H1 (cell line): Measurements from ENCODE around the gene GGA1. TPM values are rescaled to one million over a fixed set of nuclear protein-coding genes. Genes with fewer than 3 reads are reported as not detected.

Source experiments
- CTCF ChIA-PET: fragments of 300-600 bp; sonication (Branson Sonifier 250); formaldehyde crosslinking; loops from one replicate; lab custom pipeline; 2021; ENCODE audit not compliant: partially characterized antibody; lab: Charles Lee
- POLR2A ChIA-PET: fragments of 300-600 bp; sonication (Branson Sonifier 250); formaldehyde crosslinking; loops from one replicate; lab custom pipeline; 2021; ENCODE audit warnings: inconsistent platforms; ENCODE audit not compliant: partially characterized antibody; lab: Charles Lee
- DNase-seq, 2 experiments: peaks; one replicate each; pipeline versions ENCODE4 v3.0.0 to v3.0.0-alpha.2; 2010 to 2022; ENCODE audit warnings: low spot score in 2 of 2, low read depth in 1 of 2, mixed read lengths in 1 of 2
- FAIRE-seq: peaks from 2 replicates; lab custom pipeline; 2011; peaks lifted over from hg19 to GRCh38; lab: Jason Lieb, UNC
- H2AFZ ChIP-seq: 2 replicates; pipeline ENCODE4 v1.8.1; 2012; ENCODE audit warnings: low read length, inconsistent platforms
- H2AK5ac ChIP-seq: 2 replicates; pipeline ENCODE4 v1.6.1; 2013; ENCODE audit warnings: low read depth, low read length
- H2BK120ac ChIP-seq: replicated peaks from 2 replicates; pipeline ENCODE3; 2013; ENCODE audit warnings: low read depth, low read length, inconsistent platforms
- H2BK12ac ChIP-seq: 2 replicates; pipeline ENCODE4 v1.6.1; 2013; ENCODE audit warnings: low read depth, low read length
- H2BK15ac ChIP-seq: 2 replicates; pipeline ENCODE4 v1.6.1; 2013; ENCODE audit warnings: low read length
- H2BK20ac ChIP-seq: 2 replicates; pipeline ENCODE4 v1.6.1; 2013; ENCODE audit warnings: low read length
- H2BK5ac ChIP-seq: 2 replicates; pipeline ENCODE4 v1.6.1; 2013; ENCODE audit warnings: low read depth, low read length
- H3K14ac ChIP-seq: 2 replicates; pipeline ENCODE4 v1.6.1; 2013; ENCODE audit warnings: inconsistent platforms; ENCODE audit not compliant: insufficient read length
- H3K18ac ChIP-seq: 2 replicates; pipeline ENCODE4 v1.6.1; 2013; ENCODE audit warnings: low read length; ENCODE audit errors: extremely low read depth
- H3K23ac ChIP-seq: 2 replicates; pipeline ENCODE4 v1.6.1; 2013; ENCODE audit warnings: inconsistent platforms; ENCODE audit not compliant: insufficient read length
- H3K23me2 ChIP-seq: 2 replicates; pipeline ENCODE4 v1.6.1; 2013; ENCODE audit warnings: low read depth, low read length
- H3K27ac ChIP-seq: 2 replicates; pipeline ENCODE4 v1.6.1; 2011; ENCODE audit warnings: low read depth, low read length, inconsistent platforms
- H3K27me3 ChIP-seq, 4 experiments: replicated peaks in 1 of 4; 1 replicate in 1 of 4; 2 replicates in 3 of 4; pipeline versions ENCODE4 v1.6.1 to v1.8.1; 2011 to 2013; ENCODE audit warnings: low read length in 3 of 4, mild to moderate bottlenecking in 3 of 4, inconsistent platforms in 2 of 4, mixed read lengths in 2 of 4, moderate library complexity in 1 of 4; ENCODE audit not compliant: control insufficient read depth in 3 of 4, insufficient read depth in 3 of 4; ENCODE audit errors: extremely low read depth in 1 of 4
- H3K36me3 ChIP-seq, 4 experiments: 2 replicates each; pipeline versions ENCODE4 v1.6.1 to v1.8.1; 2011 to 2013; ENCODE audit warnings: mild to moderate bottlenecking in 4 of 4, low read length in 3 of 4, moderate library complexity in 2 of 4, control low read depth in 1 of 4, inconsistent platforms in 1 of 4; ENCODE audit not compliant: insufficient read depth in 4 of 4, control insufficient read depth in 2 of 4
- H3K4ac ChIP-seq: replicated peaks from 2 replicates; pipeline ENCODE3; 2013; ENCODE audit warnings: low read length, low read depth, mixed read lengths, inconsistent platforms; ENCODE audit not compliant: insufficient read length
- H3K4me1 ChIP-seq, 4 experiments: replicated peaks in 1 of 4; 1 replicate in 1 of 4; 2 replicates in 3 of 4; pipeline versions ENCODE4 v1.6.1 to v1.8.1; 2011 to 2013; ENCODE audit warnings: low read length in 3 of 4, inconsistent platforms in 2 of 4, mixed read lengths in 1 of 4; ENCODE audit not compliant: insufficient read depth in 4 of 4, control insufficient read depth in 3 of 4
- H3K4me2 ChIP-seq, 2 experiments: 2 replicates each; pipeline versions ENCODE4 v1.6.1 to v1.8.1; 2011 to 2013; ENCODE audit warnings: low read depth in 2 of 2, low read length in 2 of 2, control low read depth in 1 of 2, inconsistent platforms in 1 of 2, mild to moderate bottlenecking in 1 of 2; ENCODE audit not compliant: insufficient read depth in 1 of 2
- H3K4me3 ChIP-seq, 4 experiments: fragments of 200-600, 300-600 bp in 1 of 4; sonication (generic), shearing (Covaris generic), sonication (Bioruptor Twin) in 1 of 4; 2 replicates each; pipeline versions ENCODE4 v1.5.1 to v1.8.1; 2011 to 2016; ENCODE audit warnings: low read length in 4 of 4, low read depth in 3 of 4, control low read depth in 2 of 4, inconsistent platforms in 2 of 4, mild to moderate bottlenecking in 2 of 4, mixed read lengths in 1 of 4, moderate library complexity in 1 of 4; ENCODE audit not compliant: insufficient read depth in 2 of 4; ENCODE audit errors: extremely low read depth in 1 of 4
- H3K56ac ChIP-seq: replicated peaks from 2 replicates; pipeline ENCODE3; 2013; ENCODE audit warnings: low read depth, mild to moderate bottlenecking, mixed read lengths, low read length, inconsistent platforms; ENCODE audit not compliant: insufficient read length
- H3K79me1 ChIP-seq: 2 replicates; pipeline ENCODE4 v1.6.1; 2013; ENCODE audit warnings: low read depth, low read length, control low read depth
- H3K79me2 ChIP-seq, 2 experiments: 2 replicates each; pipeline versions ENCODE4 v1.6.1 to v1.8.1; 2012 to 2013; ENCODE audit warnings: low read length in 2 of 2, mild to moderate bottlenecking in 2 of 2, inconsistent platforms in 1 of 2; ENCODE audit not compliant: insufficient read depth in 2 of 2, control insufficient read depth in 1 of 2
- H3K9ac ChIP-seq, 4 experiments: replicated peaks in 1 of 4; 1 replicate in 1 of 4; 2 replicates in 3 of 4; pipeline versions ENCODE4 v1.6.1 to v1.8.1; 2011 to 2013; ENCODE audit warnings: low read depth in 3 of 4, low read length in 3 of 4, control low read depth in 2 of 4, mild to moderate bottlenecking in 2 of 4, moderate library complexity in 2 of 4, inconsistent platforms in 1 of 4; ENCODE audit errors: extremely low read depth in 1 of 4
- H3K9me3 ChIP-seq, 2 experiments: 2 replicates each; pipeline versions ENCODE4 v1.6.1 to v1.8.1; 2012 to 2013; ENCODE audit warnings: mild to moderate bottlenecking in 2 of 2, moderate library complexity in 2 of 2, control low read depth in 1 of 2, inconsistent platforms in 1 of 2, low read depth in 1 of 2, low read length in 1 of 2, mixed read lengths in 1 of 2; ENCODE audit not compliant: insufficient read depth in 2 of 2
- H4K20me1 ChIP-seq, 2 experiments: replicated peaks in 1 of 2; 2 replicates each; pipeline versions ENCODE3 to v1.8.1; 2011 to 2013; ENCODE audit warnings: inconsistent platforms in 2 of 2, low read length in 2 of 2, mild to moderate bottlenecking in 1 of 2; ENCODE audit not compliant: insufficient read depth in 2 of 2, control insufficient read depth in 1 of 2
- H4K5ac ChIP-seq: 2 replicates; pipeline ENCODE4 v1.6.1; 2013; ENCODE audit warnings: low read length, low read depth, mixed read lengths, inconsistent platforms; ENCODE audit not compliant: insufficient read length
- H4K8ac ChIP-seq: 2 replicates; pipeline ENCODE4 v1.8.0; 2013; ENCODE audit warnings: mild to moderate bottlenecking, moderate library complexity, low read length, inconsistent platforms; ENCODE audit not compliant: insufficient read depth; ENCODE audit errors: extremely low read depth
- H4K91ac ChIP-seq: replicated peaks from 2 replicates; pipeline ENCODE3; 2013; ENCODE audit warnings: low read length, mixed read lengths, inconsistent platforms; ENCODE audit not compliant: insufficient read length
- ATF3 ChIP-seq: IDR thresholded peaks from 2 replicates; pipeline ENCODE4 v1.6.1; 2011; ENCODE audit warnings: low read depth, mild to moderate bottlenecking, low read length; ENCODE audit not compliant: insufficient read depth
- BCL11A ChIP-seq, 2 experiments: IDR thresholded peaks; one replicate each; pipeline ENCODE4 v1.6.1; 2011; ENCODE audit warnings: low read depth in 2 of 2, low read length in 2 of 2, mild to moderate bottlenecking in 2 of 2
- CHD1 ChIP-seq: IDR thresholded peaks from 2 replicates; pipeline ENCODE4 v1.6.1; 2012; ENCODE audit warnings: low read depth, low read length, improper control_type of control experiment
- EP300 ChIP-seq, 2 experiments: IDR thresholded peaks; 1 replicate in 1 of 2; 2 replicates in 1 of 2; pipeline ENCODE4 v1.6.1; 2011 to 2012; ENCODE audit warnings: low read depth in 2 of 2, low read length in 2 of 2, mild to moderate bottlenecking in 2 of 2, borderline replicate concordance in 1 of 2, inconsistent platforms in 1 of 2, moderate library complexity in 1 of 2
- HDAC2 ChIP-seq, 2 experiments: fragments of 300-600 bp in 1 of 2; sonication (generic) in 1 of 2; IDR thresholded peaks; 2 replicates each; pipeline ENCODE4 v1.6.1; 2011 to 2012; ENCODE audit warnings: low read depth in 2 of 2, low read length in 2 of 2, mild to moderate bottlenecking in 2 of 2, moderate library complexity in 2 of 2, borderline replicate concordance in 1 of 2, inconsistent platforms in 1 of 2
- JUND ChIP-seq: IDR thresholded peaks from 2 replicates; pipeline ENCODE4 v1.6.1; 2011; ENCODE audit warnings: mild to moderate bottlenecking, improper control_type of control experiment, low read length
- POLR2A ChIP-seq, 2 experiments: IDR thresholded peaks; 1 replicate in 1 of 2; 2 replicates in 1 of 2; pipeline ENCODE4 v1.6.1; 2011; ENCODE audit warnings: low read depth in 2 of 2, low read length in 2 of 2, mild to moderate bottlenecking in 2 of 2; ENCODE audit errors: control extremely low read depth in 1 of 2
- RAD21 ChIP-seq, 2 experiments: IDR thresholded peaks in 1 of 2; conservative IDR thresholded peaks in 1 of 2; 2 replicates each; pipeline ENCODE4 v1.6.1; 2011; ENCODE audit warnings: low read depth in 2 of 2, low read length in 2 of 2, improper control_type of control experiment in 1 of 2, inconsistent platforms in 1 of 2, mild to moderate bottlenecking in 1 of 2, moderate library complexity in 1 of 2
- SIRT6 ChIP-seq: IDR thresholded peaks from one replicate; pipeline ENCODE4 v1.7.1; 2012; ENCODE audit warnings: low read length, inconsistent platforms
- SIX5 ChIP-seq: IDR thresholded peaks from 2 replicates; pipeline ENCODE4 v1.6.1; 2011; ENCODE audit warnings: mild to moderate bottlenecking, low read depth, low read length
- SP2 ChIP-seq: IDR thresholded peaks from 2 replicates; pipeline ENCODE4 v1.6.1; 2012; ENCODE audit warnings: mild to moderate bottlenecking, low read length, inconsistent platforms
- TEAD4 ChIP-seq: IDR thresholded peaks from 2 replicates; pipeline ENCODE4 v1.6.1; 2012; ENCODE audit warnings: low read depth, low read length, inconsistent platforms, mixed read lengths
- WGBS, 2 experiments: shearing (Covaris generic) in 1 of 2; methylation state at CpG; one replicate each; pipeline versions ENCODE4 v1.1.6 to v1.1.7; 2013 to 2015; ENCODE audit warnings: low lambda C conversion rate in 2 of 2, mixed read lengths in 2 of 2, inconsistent platforms in 1 of 2, low coverage in 1 of 2, missing lambda C conversion rate in 1 of 2; ENCODE audit not compliant: insufficient replicate concordance in 2 of 2, insufficient coverage in 1 of 2, insufficient read length in 1 of 2; ENCODE audit errors: extremely low coverage in 1 of 2, missing lambda C conversion rate in 1 of 2; 5-methylcytosine and 5-hydroxymethylcytosine counted together
- polyA plus RNA-seq, 7 experiments: library from polyadenylated mRNA; depleted of rRNA in 3 of 7; stranded (reverse) in 5 of 7; unstranded in 2 of 7; fragments of >200 nt in 5 of 7; fragments of 200-250 nt in 2 of 7; gene quantifications; 1 replicate in 5 of 7; 2 replicates in 1 of 7; 4 replicates in 1 of 7; pipeline versions ENCODE4 v1.2.1 to v1.2.3, GENCODE V29; 2011 to 2013; ENCODE audit warnings: missing spikeins in 2 of 7, mixed read lengths in 2 of 7
- total RNA-seq: library from RNA; stranded (reverse); fragmentation: NEBNext Ultra II Directional; extraction: Animal tissue kit (Norgen Biotek cat#: 25700); gene quantifications from 2 replicates; pipeline ENCODE4 v1.2.1, GENCODE V29; 2021

The GGA1 gene
- total and polyA plus RNA-seq, 2 of the 8 experiments (the other 6 are each of a cell fraction or from before 2014, with no cell fraction given) = 49.3 to 57.2 TPM

DNA sequence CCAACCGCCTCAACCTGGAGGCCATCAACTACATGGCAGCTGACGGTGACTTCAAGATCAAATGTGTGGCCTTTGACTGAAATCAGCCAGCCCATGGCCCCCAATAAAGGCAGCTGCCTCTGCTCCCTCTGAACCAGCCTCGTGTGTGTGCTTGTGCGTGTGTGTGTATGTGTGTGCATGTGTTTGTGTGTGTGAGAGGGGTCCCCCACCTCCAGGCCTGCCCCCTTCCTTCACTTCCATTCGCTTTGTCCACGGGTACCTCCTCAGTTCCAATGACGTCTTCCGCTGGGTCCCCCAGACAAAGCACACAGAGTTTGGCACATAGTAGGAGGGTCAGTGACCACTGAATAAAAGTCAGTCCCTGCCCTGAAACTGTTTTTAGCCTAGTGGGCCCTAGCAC, 71.0 kb downstream of the GGA1 start:
- Histone ChIP-seq H4K5ac (no peak overlapping the region), H3K23ac (no peak overlapping the region), H3K23me2 (peaks cover 2% of the 10 kb centered on the region; the same call in 1 of the 2 replicates), H3K14ac (no peak overlapping the region), H4K20me1 (peaks cover 0 to 2% of the 10 kb centered on the region in 2 experiments), H3K79me1 (no peaks in the 10 kb centered on the region), H2BK5ac (no peak overlapping the region), H3K56ac (no peak overlapping the region), H3K79me2 (no peaks in the 10 kb centered on the region), H4K91ac (peak overlapping the region; percentile 54), H3K4ac (no peak overlapping the region), H2AK5ac (no peak overlapping the region), H3K9me3 (no peaks in the 10 kb centered on the region), H3K18ac (no peak overlapping the region), H3K4me1 (peaks cover 0 to 16% (median 13%) of the 10 kb centered on the region in 4 experiments; a peak in 6 of 7 replicates), H2BK20ac (no peak overlapping the region), H2BK12ac (0 out of 2 replicates have a peak overlapping the region, but pooled peaks have one; percentile 50), H2BK15ac (no peak overlapping the region), H3K27me3 (peaks cover 0 to 2% (median 0%) of the 10 kb centered on the region in 4 experiments; a peak in 1 of 7 replicates), H3K4me3 (no peak overlapping the region), H3K27ac (no peak overlapping the region), H4K8ac (no peak overlapping the region), H3K9ac (no peak overlapping the region), H2AFZ (no peak overlapping the region), H3K4me2 (no peak overlapping the region), H3K36me3 (no peaks in the 10 kb centered on the region), H2BK120ac (no peak overlapping the region)
- TF ChIP-seq TEAD4 = no peak
- TF ChIP-seq SP2 = no peak
- no peak for TF ChIP-seq EP300 (IDR thresholded peaks at IDR 0.05; ENCODE audit: borderline replicate concordance in 1 of 2, low read depth in 2 of 2, low read length in 2 of 2)
- TF ChIP-seq ATF3 = no peak
- no peak for TF ChIP-seq CHD1
- TF ChIP-seq SIX5 = no peak
- TF ChIP-seq BCL11A (IDR thresholded peaks at IDR 0.05; ENCODE audit: low read depth in 2 of 2, low read length in 2 of 2) = no peak
- no peak for TF ChIP-seq HDAC2 (IDR thresholded peaks at IDR 0.05; ENCODE audit: borderline replicate concordance in 1 of 2, low read depth in 2 of 2, low read length in 2 of 2)
- TF ChIP-seq SIRT6 = no peak
- TF ChIP-seq POLR2A (IDR thresholded peaks at IDR 0.05; ENCODE audit: control extremely low read depth in 1 of 2, low read depth in 2 of 2, low read length in 2 of 2) = no peak
- TF ChIP-seq JUND = no peak
- no peak for TF ChIP-seq RAD21 (IDR thresholded peaks at IDR 0.05 in 1 of 2, conservative IDR thresholded peaks at IDR 0.05 in 1 of 2; ENCODE audit: low read depth in 2 of 2, low read length in 2 of 2)
- ChIA-PET POLR2A (interaction anchor here (0.8 to 5.4 kb wide), 4 partner anchors 11 to 37 kb away, joined by 3 to 37 read pairs (median 10); partner anchors contain the start of gene PDXP), CTCF (interaction anchor here (0.8 to 16.3 kb wide), 10 partner anchors 17 to 274 kb away, joined by 3 to 261 read pairs (median 6); partner anchors contain the start of genes C22orf23, PDXP, POLR2F and SH3BP1)
- WGBS, 2 experiments = 94% methylated on average over 8 of the region's 8 CpGs; no CpG with 5 or more reads in 1 of the 2 experiments
- DNase-seq (no peak), FAIRE-seq (no peak)
